HG03175 (cell line): ENCODE data around the gene FXYD3.

ENCODE experiments used
- ATAC-seq: cut with Tn5 transposase; IDR thresholded peaks from one replicate; pipeline ENCODE4 v1.9.1; 2021; ENCODE audit warnings: mild to moderate bottlenecking, moderate library complexity; ENCODE audit not compliant: unreplicated experiment

FXYD3 gene

GRCh38 chr19:35105411-35106290 is 10.0 kb upstream of the FXYD3 start:
- no peak for ATAC-seq

GRCh38 chr19:35106291-35106583 is 9.4 kb upstream of the FXYD3 start:
- ATAC-seq, result no peak

- no peak for ATAC-seq
Observed at GRCh38 chr19:35106898-35107541, 8.6 kb upstream of the FXYD3 start.

- ATAC-seq, result no peak
Observed at GRCh38 chr19:35107545-35107944, 8.1 kb upstream of the FXYD3 start.

- no peak for ATAC-seq
Observed at GRCh38 chr19:35108730-35109129, 6.9 kb upstream of the FXYD3 start.

- ATAC-seq, result no peak
Observed at GRCh38 chr19:35109395-35110112, 6.1 kb upstream of the FXYD3 start.

GRCh38 chr19:35110974-35111373 is 4.6 kb upstream of the FXYD3 start:
- ATAC-seq, result no peak

- ATAC-seq, result no peak
Observed at GRCh38 chr19:35112995-35113688, 2.5 kb upstream of the FXYD3 start.

- no peak for ATAC-seq
Observed at GRCh38 chr19:35114353-35115176, 1.1 kb upstream of the FXYD3 start.

GRCh38 chr19:35116072-35116801 is 614 bp downstream of the FXYD3 start:
- no peak for ATAC-seq

- ATAC-seq, result no peak
Observed at GRCh38 chr19:35117116-35117515, 1.5 kb downstream of the FXYD3 start.

GRCh38 chr19:35117799-35118198 is 2.2 kb downstream of the FXYD3 start:
- ATAC-seq, result no peak

- no peak for ATAC-seq
Observed at GRCh38 chr19:35118268-35119020, 2.8 kb downstream of the FXYD3 start.

- no peak for ATAC-seq
Observed at GRCh38 chr19:35119091-35119490, 3.5 kb downstream of the FXYD3 start.

GRCh38 chr19:35119578-35120155 is 4.0 kb downstream of the FXYD3 start:
- no peak for ATAC-seq

GRCh38 chr19:35120492-35120891 is 4.9 kb downstream of the FXYD3 start:
- ATAC-seq, result no peak

GRCh38 chr19:35120898-35121297 is 5.3 kb downstream of the FXYD3 start:
- ATAC-seq, result no peak

GRCh38 chr19:35122687-35123551 is 7.3 kb downstream of the FXYD3 start:
- ATAC-seq, result no peak
